HCT116 (cell line): ENCODE data around the gene MCCD1. TPM values are rescaled to one million over a fixed set of nuclear protein-coding genes. Genes with fewer than 3 reads are reported as not detected.

ENCODE experiments used
- ATAC-seq: fragments of 200-7000 bp; cut with Tn5 transposase; 2 replicates; pipeline ENCODE4 v1.9.1; 2020; ENCODE audit warnings: mild to moderate bottlenecking, moderate library complexity
- BruUV-seq: library from RNA; stranded (reverse); fragments of 400-500 nt; replicated peaks from 2 replicates; lab custom pipeline; 2021; lab: Mats Ljungman, UMichigan
- CTCF ChIA-PET: fragments of 300-600 bp; sonication (Branson Sonifier 250); formaldehyde crosslinking; loops from one replicate; lab custom pipeline; 2021; ENCODE audit warnings: antibody characterized with exemption; lab: Charles Lee
- POLR2A ChIA-PET: fragments of 300-600, 350-600 bp; sonication (Branson Sonifier 250); formaldehyde crosslinking; loops from one replicate; lab custom pipeline; 2021; ENCODE audit warnings: antibody characterized with exemption; lab: Charles Lee
- RAD21 ChIA-PET, 2 experiments: fragments of 300-600 bp; sonication (Branson Sonifier 250); formaldehyde crosslinking; loops; one replicate each; lab custom pipeline; 2023; ENCODE audit warnings: low total read pairs in 2 of 2; ENCODE audit not compliant: uncharacterized antibody in 2 of 2, unreplicated experiment in 2 of 2, low non-redundant PET in 1 of 2; lab: Charles Lee
- DNase-seq: peaks from one replicate; pipeline ENCODE4 v3.0.0-alpha.2; 2010; ENCODE audit warnings: low read depth, low spot score
- H2AFZ ChIP-seq: fragments of 200-600 bp; shearing (Covaris generic), sonication (generic); 2 replicates; pipeline ENCODE4 v1.6.1; 2017; ENCODE audit warnings: low read depth, mixed run types, mixed read lengths, antibody characterized with exemption, low read length; ENCODE audit not compliant: poor library complexity, severe bottlenecking
- H3K27ac ChIP-seq: 2 replicates; pipeline ENCODE4 v1.5.1; 2012; ENCODE audit warnings: low read depth, low read length
- H3K27me3 ChIP-seq: fragments of 200-600 bp; sonication (generic); 2 replicates; pipeline ENCODE4 v1.6.1; 2016; ENCODE audit warnings: mixed run types, low read length, mixed read lengths; ENCODE audit not compliant: insufficient read depth
- H3K36me3 ChIP-seq, 2 experiments: fragments of 200-500 bp in 1 of 2; fragments of 200-600 bp in 1 of 2; sonication (Bioruptor generic) in 1 of 2; sonication (generic) in 1 of 2; 2 replicates each; pipeline versions ENCODE4 v1.5.1 to v1.6.1; 2014 to 2016; ENCODE audit warnings: low read length in 2 of 2, inconsistent platforms in 1 of 2, mixed read lengths in 1 of 2, mixed run types in 1 of 2; ENCODE audit not compliant: insufficient read depth in 2 of 2, control insufficient read depth in 1 of 2
- H3K4me1 ChIP-seq, 2 experiments: fragments of 200-600 bp in 1 of 2; sonication (generic) in 1 of 2; 2 replicates each; pipeline versions ENCODE4 v1.5.1 to v1.6.1; 2012 to 2017; ENCODE audit warnings: low read length in 2 of 2, inconsistent platforms in 1 of 2, mild to moderate bottlenecking in 1 of 2, mixed read lengths in 1 of 2, mixed run types in 1 of 2, moderate library complexity in 1 of 2; ENCODE audit not compliant: insufficient read depth in 2 of 2, control insufficient read depth in 1 of 2
- H3K4me2 ChIP-seq: fragments of 200-600 bp; sonication (generic); 2 replicates; pipeline ENCODE4 v1.6.1; 2017; ENCODE audit warnings: mixed run types, low read length, mixed read lengths
- H3K4me3 ChIP-seq, 2 experiments: fragments of 200-600 bp in 1 of 2; sonication (generic) in 1 of 2; replicated peaks in 1 of 2; 2 replicates each; pipeline ENCODE4 v1.5.1; 2011 to 2016; ENCODE audit warnings: low read length in 2 of 2, control low read depth in 1 of 2, low read depth in 1 of 2, mild to moderate bottlenecking in 1 of 2, mixed read lengths in 1 of 2, mixed run types in 1 of 2
- H3K79me2 ChIP-seq: fragments of 200-600 bp; sonication (generic); 2 replicates; pipeline ENCODE4 v1.6.1; 2017; ENCODE audit warnings: mild to moderate bottlenecking, mixed run types, low read length, moderate library complexity, mixed read lengths; ENCODE audit not compliant: insufficient read depth
- H3K9ac ChIP-seq: fragments of 200-600 bp; sonication (generic); 2 replicates; pipeline ENCODE4 v1.6.1; 2016; ENCODE audit warnings: low read length, mixed read lengths
- H3K9me2 ChIP-seq: fragments of 200-600 bp; sonication (generic), shearing (Covaris generic); 2 replicates; pipeline ENCODE4 v1.6.1; 2017; ENCODE audit warnings: mixed run types, mild to moderate bottlenecking, moderate library complexity; ENCODE audit not compliant: insufficient read depth
- H3K9me3 ChIP-seq, 2 experiments: fragments of 200-500 bp in 1 of 2; fragments of 200-600 bp in 1 of 2; sonication (Bioruptor generic) in 1 of 2; sonication (generic) in 1 of 2; 2 replicates each; pipeline ENCODE4 v1.6.1; 2014 to 2017; ENCODE audit warnings: low read length in 2 of 2, mixed read lengths in 2 of 2, inconsistent platforms in 1 of 2, low read depth in 1 of 2, mild to moderate bottlenecking in 1 of 2, mixed run types in 1 of 2, moderate library complexity in 1 of 2; ENCODE audit not compliant: control insufficient read depth in 1 of 2, insufficient read depth in 1 of 2
- H4K20me1 ChIP-seq: fragments of 200-600 bp; sonication (generic), shearing (Covaris generic); 2 replicates; pipeline ENCODE4 v1.6.1; 2017; ENCODE audit warnings: mixed run types, mild to moderate bottlenecking, moderate library complexity; ENCODE audit not compliant: insufficient read depth
- CEBPB ChIP-seq: IDR thresholded peaks from 2 replicates; pipeline ENCODE4 v1.6.1; 2012; ENCODE audit warnings: low read depth
- JUND ChIP-seq: IDR thresholded peaks from 2 replicates; pipeline ENCODE4 v1.6.1; 2012
- POLR2AphosphoS5 ChIP-seq: IDR thresholded peaks from 2 replicates; pipeline ENCODE4 v1.6.1; 2011; ENCODE audit warnings: mild to moderate bottlenecking, low read depth, low read length, moderate library complexity
- TCF7L2 ChIP-seq: IDR thresholded peaks from 2 replicates; pipeline ENCODE4 v1.7.0; 2011; ENCODE audit warnings: borderline replicate concordance, inconsistent platforms; ENCODE audit not compliant: insufficient read depth, insufficient read length; ENCODE audit errors: extremely low read depth
- intact Hi-C: fragments of 100-400 bp; cut with micrococcal nuclease; formaldehyde crosslinking; loops from 2 replicates; pipeline ENCODE4 v1.10.0; 2022
- total RNA-seq: library from RNA; stranded (reverse); gene quantifications from one replicate; pipeline ENCODE4 v1.2.1, GENCODE V29; 2021; ENCODE audit not compliant: unreplicated experiment
- TF ChIP-seq, protein P1 (sequence below): IDR thresholded peaks from 2 replicates; pipeline ENCODE4 v1.6.1; 2012
- TF ChIP-seq, protein P2 (sequence below), 3 experiments: fragments of 200-600 bp in 1 of 3; sonication (generic) in 1 of 3; IDR thresholded peaks in 2 of 3; conservative IDR thresholded peaks in 1 of 3; 2 replicates each; pipeline ENCODE4 v1.5.1; 2012 to 2017; ENCODE audit warnings: low read depth in 2 of 3, low read length in 2 of 3, antibody characterized with exemption in 1 of 3, borderline replicate concordance in 1 of 3, control low read depth in 1 of 3, mild to moderate bottlenecking in 1 of 3, mixed read lengths in 1 of 3, mixed run types in 1 of 3, moderate library complexity in 1 of 3; ENCODE audit not compliant: insufficient read depth in 1 of 3
- TF ChIP-seq, protein P3 (sequence below): IDR thresholded peaks from 2 replicates; pipeline ENCODE4 v1.6.1; 2011; ENCODE audit warnings: mild to moderate bottlenecking, low read length, moderate library complexity; ENCODE audit not compliant: insufficient replicate concordance; ENCODE audit errors: extremely low read depth

The MCCD1 gene
- total RNA-seq, 1 experiment from 2014 or later = not detected

DNA sequence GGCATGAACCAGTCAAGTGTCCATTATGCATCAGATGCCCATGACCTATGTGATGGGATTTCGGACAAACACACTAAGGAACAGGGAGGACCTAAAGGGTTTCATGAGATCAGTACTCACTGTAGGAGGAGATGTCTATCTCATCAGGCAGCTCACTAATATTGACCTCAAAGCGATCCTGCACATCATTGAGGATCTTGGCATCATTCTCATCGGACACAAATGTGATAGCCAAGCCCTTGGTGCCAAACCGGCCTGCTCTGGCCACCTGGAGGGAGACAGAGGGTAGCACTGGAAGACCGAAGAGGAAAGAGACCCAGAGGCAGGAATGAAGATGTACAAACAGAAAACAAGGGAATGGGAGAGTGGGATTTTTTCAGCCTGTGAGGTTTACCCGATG, 1.9 kb downstream of the MCCD1 start:
- Histone ChIP-seq H3K4me2 (no peak overlapping the region), H3K36me3 (peaks cover 43 to 52% of the 10 kb centered on the region in 2 experiments; a peak in 3 of 4 replicates), H3K4me3 (no peak overlapping the region), H4K20me1 (peaks cover 19% of the 10 kb centered on the region; the same call in 1 of the 2 replicates), H3K79me2 (peaks cover 32% of the 10 kb centered on the region), H3K9me3 (no peaks in the 10 kb centered on the region), H3K9me2 (no peaks in the 10 kb centered on the region), H3K4me1 (no peaks in the 10 kb centered on the region; a peak in 1 of 4 replicates), H2AFZ (no peak overlapping the region), H3K27ac (no peak overlapping the region), H3K27me3 (no peaks in the 10 kb centered on the region), H3K9ac (no peak overlapping the region)
- ChIA-PET POLR2A (interaction anchor here (1.3 kb wide), 2 partner anchors 11 to 35 kb away, joined by 3 to 6 read pairs; partner anchors contain the start of gene DDX39B), RAD21 (no interaction called here), CTCF (no interaction called here)
- TF ChIP-seq, protein P1, sequence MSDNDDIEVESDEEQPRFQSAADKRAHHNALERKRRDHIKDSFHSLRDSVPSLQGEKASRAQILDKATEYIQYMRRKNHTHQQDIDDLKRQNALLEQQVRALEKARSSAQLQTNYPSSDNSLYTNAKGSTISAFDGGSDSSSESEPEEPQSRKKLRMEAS = no peak
- TF ChIP-seq, protein P2, sequence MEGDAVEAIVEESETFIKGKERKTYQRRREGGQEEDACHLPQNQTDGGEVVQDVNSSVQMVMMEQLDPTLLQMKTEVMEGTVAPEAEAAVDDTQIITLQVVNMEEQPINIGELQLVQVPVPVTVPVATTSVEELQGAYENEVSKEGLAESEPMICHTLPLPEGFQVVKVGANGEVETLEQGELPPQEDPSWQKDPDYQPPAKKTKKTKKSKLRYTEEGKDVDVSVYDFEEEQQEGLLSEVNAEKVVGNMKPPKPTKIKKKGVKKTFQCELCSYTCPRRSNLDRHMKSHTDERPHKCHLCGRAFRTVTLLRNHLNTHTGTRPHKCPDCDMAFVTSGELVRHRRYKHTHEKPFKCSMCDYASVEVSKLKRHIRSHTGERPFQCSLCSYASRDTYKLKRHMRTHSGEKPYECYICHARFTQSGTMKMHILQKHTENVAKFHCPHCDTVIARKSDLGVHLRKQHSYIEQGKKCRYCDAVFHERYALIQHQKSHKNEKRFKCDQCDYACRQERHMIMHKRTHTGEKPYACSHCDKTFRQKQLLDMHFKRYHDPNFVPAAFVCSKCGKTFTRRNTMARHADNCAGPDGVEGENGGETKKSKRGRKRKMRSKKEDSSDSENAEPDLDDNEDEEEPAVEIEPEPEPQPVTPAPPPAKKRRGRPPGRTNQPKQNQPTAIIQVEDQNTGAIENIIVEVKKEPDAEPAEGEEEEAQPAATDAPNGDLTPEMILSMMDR (IDR thresholded peaks at IDR 0.05 in 2 of 3, conservative IDR thresholded peaks at IDR 0.05 in 1 of 3; ENCODE audit: borderline replicate concordance in 1 of 3, insufficient read depth in 1 of 3, low read depth in 2 of 3, low read length in 2 of 3) = no peak
- TF ChIP-seq CEBPB = no peak
- no peak for TF ChIP-seq TCF7L2
- no peak for TF ChIP-seq JUND
- TF ChIP-seq POLR2AphosphoS5 = no peak
- TF ChIP-seq, protein P3, sequence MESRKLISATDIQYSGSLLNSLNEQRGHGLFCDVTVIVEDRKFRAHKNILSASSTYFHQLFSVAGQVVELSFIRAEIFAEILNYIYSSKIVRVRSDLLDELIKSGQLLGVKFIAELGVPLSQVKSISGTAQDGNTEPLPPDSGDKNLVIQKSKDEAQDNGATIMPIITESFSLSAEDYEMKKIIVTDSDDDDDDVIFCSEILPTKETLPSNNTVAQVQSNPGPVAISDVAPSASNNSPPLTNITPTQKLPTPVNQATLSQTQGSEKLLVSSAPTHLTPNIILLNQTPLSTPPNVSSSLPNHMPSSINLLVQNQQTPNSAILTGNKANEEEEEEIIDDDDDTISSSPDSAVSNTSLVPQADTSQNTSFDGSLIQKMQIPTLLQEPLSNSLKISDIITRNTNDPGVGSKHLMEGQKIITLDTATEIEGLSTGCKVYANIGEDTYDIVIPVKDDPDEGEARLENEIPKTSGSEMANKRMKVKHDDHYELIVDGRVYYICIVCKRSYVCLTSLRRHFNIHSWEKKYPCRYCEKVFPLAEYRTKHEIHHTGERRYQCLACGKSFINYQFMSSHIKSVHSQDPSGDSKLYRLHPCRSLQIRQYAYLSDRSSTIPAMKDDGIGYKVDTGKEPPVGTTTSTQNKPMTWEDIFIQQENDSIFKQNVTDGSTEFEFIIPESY = no peak
- BruUV-seq = no TSS peak
- no peak for DNase-seq
- no peak for ATAC-seq
- intact Hi-C loops = no loop called here
